Neuronal stem cell (in vitro differentiated cells): ENCODE results near the gene TGM6.

Experiments used
- DNase-seq: peaks from one replicate; pipeline ENCODE4 v3.0.0-alpha.2; 2013; ENCODE audit warnings: low spot score
- H2AFZ ChIP-seq: one replicate; pipeline ENCODE4 v1.6.1; 2013; ENCODE audit warnings: mild to moderate bottlenecking, low read length, inconsistent platforms
- H2AK5ac ChIP-seq: 2 replicates; pipeline ENCODE4 v1.6.1; 2013; ENCODE audit warnings: low read depth, mild to moderate bottlenecking, inconsistent platforms, low read length, moderate library complexity, mixed read lengths
- H2BK120ac ChIP-seq: 2 replicates; pipeline ENCODE4 v1.6.1; 2013; ENCODE audit warnings: low read depth, mild to moderate bottlenecking, inconsistent platforms, low read length, moderate library complexity, mixed read lengths
- H2BK12ac ChIP-seq: one replicate; pipeline ENCODE4 v1.6.1; 2013; ENCODE audit warnings: low read length, inconsistent platforms
- H2BK15ac ChIP-seq: 2 replicates; pipeline ENCODE4 v1.6.1; 2013; ENCODE audit warnings: mild to moderate bottlenecking, low read length, inconsistent platforms, mixed read lengths
- H2BK5ac ChIP-seq: one replicate; pipeline ENCODE4 v1.6.1; 2013; ENCODE audit warnings: inconsistent platforms, mild to moderate bottlenecking, low read length, moderate library complexity
- H3K14ac ChIP-seq: one replicate; pipeline ENCODE4 v1.6.1; 2013; ENCODE audit warnings: low read length, inconsistent platforms
- H3K18ac ChIP-seq: 2 replicates; pipeline ENCODE4 v1.6.1; 2013; ENCODE audit warnings: low read length, inconsistent platforms
- H3K23ac ChIP-seq: 2 replicates; pipeline ENCODE4 v1.6.1; 2013; ENCODE audit warnings: low read depth, mild to moderate bottlenecking, mixed read lengths, low read length, inconsistent platforms; ENCODE audit not compliant: poor library complexity
- H3K27ac ChIP-seq: replicated peaks from 3 replicates; pipeline ENCODE4 v1.5.1; 2013; ENCODE audit warnings: low read length, inconsistent platforms
- H3K27me3 ChIP-seq, 3 experiments: 2 replicates each; pipeline ENCODE4 v1.6.1; 2013; ENCODE audit warnings: low read length in 3 of 3, mild to moderate bottlenecking in 2 of 3, inconsistent platforms in 1 of 3, low read depth in 1 of 3, mixed read lengths in 1 of 3, moderate library complexity in 1 of 3; ENCODE audit not compliant: control insufficient read depth in 3 of 3, insufficient read depth in 3 of 3
- H3K36me3 ChIP-seq, 2 donors: replicated peaks in 1 of 2; 2 replicates each; pipeline ENCODE4 v1.6.1; 2013; ENCODE audit warnings: low read length in 2 of 2; ENCODE audit not compliant: control insufficient read depth in 2 of 2, insufficient read depth in 2 of 2
- H3K4ac ChIP-seq: 2 replicates; pipeline ENCODE4 v1.6.1; 2013; ENCODE audit warnings: inconsistent platforms, mild to moderate bottlenecking, low read length, moderate library complexity
- H3K4me1 ChIP-seq, 2 donors: 1 replicate in 1 of 2; 2 replicates in 1 of 2; pipeline ENCODE4 v1.6.1; 2013; ENCODE audit warnings: low read length in 2 of 2, low read depth in 1 of 2; ENCODE audit not compliant: control insufficient read depth in 2 of 2, insufficient read depth in 1 of 2
- H3K4me2 ChIP-seq: one replicate; pipeline ENCODE4 v1.6.1; 2013; ENCODE audit warnings: mild to moderate bottlenecking, low read length, inconsistent platforms; ENCODE audit not compliant: insufficient read depth, poor library complexity, severe bottlenecking
- H3K4me3 ChIP-seq, 2 donors: 2 replicates each; pipeline ENCODE4 v1.5.1; 2013; ENCODE audit warnings: low read length in 2 of 2, mild to moderate bottlenecking in 2 of 2, inconsistent platforms in 1 of 2, moderate library complexity in 1 of 2
- H3K79me1 ChIP-seq: one replicate; pipeline ENCODE4 v1.6.1; 2013; ENCODE audit warnings: low read depth, mild to moderate bottlenecking, inconsistent platforms, low read length, moderate library complexity
- H3K9ac ChIP-seq: one replicate; pipeline ENCODE4 v1.6.1; 2013; ENCODE audit warnings: mild to moderate bottlenecking, low read depth, low read length, inconsistent platforms; ENCODE audit not compliant: poor library complexity
- H3K9me3 ChIP-seq, 2 donors: replicated peaks in 1 of 2; 2 replicates each; pipeline versions ENCODE3 to v1.6.1; 2013; ENCODE audit warnings: low read length in 2 of 2, mild to moderate bottlenecking in 2 of 2, inconsistent platforms in 1 of 2, low read depth in 1 of 2, mixed read lengths in 1 of 2, moderate library complexity in 1 of 2; ENCODE audit not compliant: control insufficient read depth in 2 of 2, insufficient read depth in 1 of 2
- H4K8ac ChIP-seq: one replicate; pipeline ENCODE4 v1.6.1; 2013; ENCODE audit warnings: low read depth, mild to moderate bottlenecking, inconsistent platforms, low read length, moderate library complexity
- H4K91ac ChIP-seq: one replicate; pipeline ENCODE4 v1.6.1; 2013; ENCODE audit warnings: low read length, low read depth, mild to moderate bottlenecking, inconsistent platforms; ENCODE audit not compliant: poor library complexity
- WGBS, 2 donors: extraction: QIAGEN DNeasy Blood & Tissue Kit; methylation state at CpG; one replicate each; pipeline ENCODE4 v1.1.7; 2013; ENCODE audit warnings: missing lambda C conversion rate in 2 of 2, mixed read lengths in 1 of 2; ENCODE audit not compliant: insufficient read length in 2 of 2, insufficient replicate concordance in 1 of 2; ENCODE audit errors: extremely low coverage in 2 of 2; 5-methylcytosine and 5-hydroxymethylcytosine counted together

Gene TGM6

GRCh38 chr20:2350606-2351005, 30.1 kb upstream of the TGM6 start:
- H2BK15ac ChIP-seq, result no peak overlapping the region
- H3K27me3 ChIP-seq, result no peaks in the 10 kb centered on the region
- no peak overlapping the region for H3K18ac ChIP-seq
- no peaks in the 10 kb centered on the region for H3K79me1 ChIP-seq
- no peak overlapping the region for H3K4me2 ChIP-seq
- no peak overlapping the region for H3K14ac ChIP-seq
- H3K27ac ChIP-seq, result no peak overlapping the region
- no peaks in the 10 kb centered on the region for H3K36me3 ChIP-seq
- H2BK5ac ChIP-seq, result no peak overlapping the region
- H3K23ac ChIP-seq, result no peak overlapping the region
- no peak overlapping the region for H2AK5ac ChIP-seq
- H2AFZ ChIP-seq, result no peak overlapping the region
- H3K4me3 ChIP-seq, result no peak overlapping the region
- no peak overlapping the region for H4K8ac ChIP-seq
- no peak overlapping the region for H3K4ac ChIP-seq
- no peak overlapping the region for H2BK12ac ChIP-seq
- H4K91ac ChIP-seq, result no peak overlapping the region
- H3K9ac ChIP-seq, result no peak overlapping the region
- H3K4me1 ChIP-seq, result peaks cover 0 to 5% of the 10 kb centered on the region in 2 donors
- DNase-seq, result no peak
- no peak overlapping the region for H2BK120ac ChIP-seq
- no CpG with 5 or more reads among the region's 5 CpGs for WGBS, 2 donors
- peaks cover 0 to 4% of the 10 kb centered on the region in 2 donors for H3K9me3 ChIP-seq

- Histone ChIP-seq H3K23ac (no peak overlapping the region), H3K4me2 (no peak overlapping the region), H3K4me3 (no peak overlapping the region), H3K9me3 (no peaks in the 10 kb centered on the region), H2BK120ac (no peak overlapping the region), H3K27me3 (peaks cover 0 to 1% (median 0%) of the 10 kb centered on the region in 3 experiments), H3K36me3 (no peaks in the 10 kb centered on the region), H4K8ac (no peak overlapping the region), H2BK15ac (no peak overlapping the region), H2AFZ (no peak overlapping the region), H2BK12ac (no peak overlapping the region), H4K91ac (no peak overlapping the region), H3K4ac (no peak overlapping the region), H3K9ac (no peak overlapping the region), H3K4me1 (peaks cover 0 to 5% of the 10 kb centered on the region in 2 donors), H3K27ac (no peak overlapping the region), H3K14ac (no peak overlapping the region), H3K18ac (no peak overlapping the region), H2AK5ac (no peak overlapping the region), H2BK5ac (no peak overlapping the region), H3K79me1 (no peaks in the 10 kb centered on the region)
- WGBS, 2 donors, result no CpG with 5 or more reads among the region's 3 CpGs
- no peak for DNase-seq
Observed at GRCh38 chr20:2353231-2353630, 27.5 kb upstream of the TGM6 start.

- no peak overlapping the region for H2BK5ac ChIP-seq
- H3K18ac ChIP-seq, result no peak overlapping the region
- no peaks in the 10 kb centered on the region for H3K4me1 ChIP-seq
- H3K23ac ChIP-seq, result no peak overlapping the region
- H3K9me3 ChIP-seq, result peaks cover 0 to 2% of the 10 kb centered on the region in 2 donors
- H3K36me3 ChIP-seq, result no peaks in the 10 kb centered on the region
- H3K27ac ChIP-seq, result no peak overlapping the region
- no peak overlapping the region for H4K91ac ChIP-seq
- no peak overlapping the region for H3K14ac ChIP-seq
- no peak overlapping the region for H2BK12ac ChIP-seq
- H4K8ac ChIP-seq, result no peak overlapping the region
- no peak for DNase-seq
- H2AK5ac ChIP-seq, result no peak overlapping the region
- H2AFZ ChIP-seq, result no peak overlapping the region
- peaks cover 0 to 1% (median 0%) of the 10 kb centered on the region in 3 experiments for H3K27me3 ChIP-seq
- no peak overlapping the region for H3K4me2 ChIP-seq
- peak overlapping the region in 1 of 2 donors; percentile 20 for H3K4me3 ChIP-seq
- H3K4ac ChIP-seq, result no peak overlapping the region
- no CpG with 5 or more reads among the region's 2 CpGs for WGBS, 2 donors
- H2BK120ac ChIP-seq, result no peak overlapping the region
- H3K79me1 ChIP-seq, result no peaks in the 10 kb centered on the region
- H2BK15ac ChIP-seq, result no peak overlapping the region
- H3K9ac ChIP-seq, result no peak overlapping the region
Observed at GRCh38 chr20:2357114-2357513, 23.6 kb upstream of the TGM6 start.

GRCh38 chr20:2358006-2358405, 22.7 kb upstream of the TGM6 start:
- WGBS, 2 donors, result no CpG with 5 or more reads among the region's 3 CpGs

More at GRCh38 chr20:2358006-2358405, 22.7 kb upstream of the TGM6 start:
- Histone ChIP-seq H2BK5ac (no peak overlapping the region), H3K4me2 (no peak overlapping the region), H4K91ac (no peak overlapping the region), H3K18ac (no peak overlapping the region), H3K27ac (no peak overlapping the region), H2AFZ (no peak overlapping the region), H3K27me3 (peaks cover 0 to 1% (median 0%) of the 10 kb centered on the region in 3 experiments), H2BK12ac (no peak overlapping the region), H3K4me1 (no peaks in the 10 kb centered on the region), H3K9ac (no peak overlapping the region), H2AK5ac (no peak overlapping the region), H3K23ac (no peak overlapping the region), H3K9me3 (peaks cover 0 to 2% of the 10 kb centered on the region in 2 donors), H3K4me3 (no peak overlapping the region), H3K36me3 (no peaks in the 10 kb centered on the region), H2BK15ac (no peak overlapping the region), H2BK120ac (no peak overlapping the region), H4K8ac (no peak overlapping the region), H3K14ac (no peak overlapping the region), H3K4ac (no peak overlapping the region), H3K79me1 (no peaks in the 10 kb centered on the region)
- DNase-seq, result no peak
